RWPE2 (cell line): ENCODE measurements around the gene CD200R1.

ENCODE experiments used
- ATAC-seq: fragments of 200-7000 bp; cut with Tn5 transposase; 3 replicates; pipeline ENCODE4 v1.9.1; 2021; ENCODE audit warnings: low read depth
- DNase-seq: peaks from one replicate; pipeline ENCODE4 v3.0.0-alpha.2; 2020; ENCODE audit warnings: low spot score
- H3K27ac ChIP-seq: fragments of 450-650 bp; 2 replicates; pipeline ENCODE4 v1.5.1; 2017; ENCODE audit warnings: mild to moderate bottlenecking; ENCODE audit not compliant: poor library complexity, severe bottlenecking
- H3K27me3 ChIP-seq: fragments of 250-450 bp; sonication (Bioruptor Pico); 2 replicates; pipeline ENCODE4 v1.5.1; 2021; ENCODE audit warnings: mild to moderate bottlenecking, moderate library complexity; ENCODE audit not compliant: insufficient read depth, poor library complexity, severe bottlenecking
- H3K36me3 ChIP-seq: fragments of 250-450 bp; sonication (Bioruptor Pico); 2 replicates; pipeline ENCODE4 v1.5.1; 2020; ENCODE audit warnings: low read depth, mild to moderate bottlenecking, moderate library complexity
- H3K4me1 ChIP-seq: fragments of 250-450 bp; sonication (Bioruptor Pico); 2 replicates; pipeline ENCODE4 v1.5.1; 2021; ENCODE audit warnings: mild to moderate bottlenecking, moderate library complexity; ENCODE audit not compliant: insufficient read depth, poor library complexity, severe bottlenecking
- H3K4me3 ChIP-seq: fragments of 250-450 bp; sonication (Bioruptor Pico); 2 replicates; pipeline ENCODE4 v1.5.1; 2021; ENCODE audit warnings: mild to moderate bottlenecking, moderate library complexity; ENCODE audit not compliant: severe bottlenecking
- H3K9me3 ChIP-seq: fragments of 250-450 bp; sonication (Bioruptor Pico); 2 replicates; pipeline ENCODE4 v1.5.1; 2021; ENCODE audit warnings: mild to moderate bottlenecking, moderate library complexity; ENCODE audit not compliant: severe bottlenecking
- CTCF ChIP-seq: fragments of 450-650 bp; IDR thresholded peaks from one replicate; pipeline ENCODE4 v1.5.1; 2017; ENCODE audit warnings: mild to moderate bottlenecking, moderate library complexity; ENCODE audit not compliant: poor library complexity, severe bottlenecking

Gene CD200R1

GRCh38 chr3:112974894-112975293, at the start of gene CD200R1:
Gene CD200R1 (minus strand): TSS chr3:112975103. CDS start chr3:112974857, 246 bp downstream.
- no peak for ATAC-seq
- Histone ChIP-seq H3K4me3 (no peak within 1 kb of the TSS), H3K36me3 (no peaks in the 10 kb centered on the region), H3K9me3 (no peaks in the 10 kb centered on the region), H3K27me3 (no peaks in the 10 kb centered on the region), H3K27ac (no peak within 1 kb of the TSS), H3K4me1 (no peaks in the 10 kb centered on the region)
- no peak for TF ChIP-seq CTCF
- DNase-seq: no peak

DNA sequence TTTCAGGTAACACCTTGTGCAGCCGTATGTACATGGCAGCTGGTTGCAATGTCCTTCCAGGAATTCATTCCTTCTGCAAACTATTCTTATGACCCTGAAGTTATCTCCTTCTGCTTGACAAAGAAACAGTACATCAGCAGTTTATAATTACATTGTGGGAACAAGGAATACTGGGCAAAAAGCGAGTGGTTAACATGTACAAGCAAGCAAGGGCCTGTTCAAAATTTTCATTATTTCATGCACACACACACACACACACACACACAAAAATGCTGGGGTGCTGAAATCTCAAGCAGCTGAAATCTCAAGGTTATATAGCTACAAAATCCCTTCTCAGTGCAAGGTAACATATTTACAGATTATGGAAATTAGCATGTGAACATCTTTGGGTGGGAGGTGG, 46.6 kb upstream of the CD200R1 start:
- ATAC-seq: no peak
- Histone ChIP-seq H3K9me3 (no peaks in the 10 kb centered on the region), H3K27me3 (no peaks in the 10 kb centered on the region), H3K4me3 (no peak overlapping the region), H3K36me3 (peaks cover 13% of the 10 kb centered on the region), H3K27ac (no peak overlapping the region), H3K4me1 (peaks cover 10% of the 10 kb centered on the region)
- no peak for DNase-seq
- no peak for TF ChIP-seq CTCF

- peak; percentile 93 for ATAC-seq
- H3K27me3 ChIP-seq: no peaks in the 10 kb centered on the region
- H3K27ac ChIP-seq: peak overlapping the region; percentile 68
- peak overlapping the region; percentile 84 for H3K4me3 ChIP-seq
- peak; percentile 84 for DNase-seq
- H3K9me3 ChIP-seq: no peaks in the 10 kb centered on the region
- H3K36me3 ChIP-seq: peaks cover 33% of the 10 kb centered on the region
- TF ChIP-seq CTCF: no peak
- peaks cover 10% of the 10 kb centered on the region for H3K4me1 ChIP-seq
These were observed 44.6 kb upstream of the CD200R1 start for GRCh38 chr3:113019182-113020137.

DNA sequence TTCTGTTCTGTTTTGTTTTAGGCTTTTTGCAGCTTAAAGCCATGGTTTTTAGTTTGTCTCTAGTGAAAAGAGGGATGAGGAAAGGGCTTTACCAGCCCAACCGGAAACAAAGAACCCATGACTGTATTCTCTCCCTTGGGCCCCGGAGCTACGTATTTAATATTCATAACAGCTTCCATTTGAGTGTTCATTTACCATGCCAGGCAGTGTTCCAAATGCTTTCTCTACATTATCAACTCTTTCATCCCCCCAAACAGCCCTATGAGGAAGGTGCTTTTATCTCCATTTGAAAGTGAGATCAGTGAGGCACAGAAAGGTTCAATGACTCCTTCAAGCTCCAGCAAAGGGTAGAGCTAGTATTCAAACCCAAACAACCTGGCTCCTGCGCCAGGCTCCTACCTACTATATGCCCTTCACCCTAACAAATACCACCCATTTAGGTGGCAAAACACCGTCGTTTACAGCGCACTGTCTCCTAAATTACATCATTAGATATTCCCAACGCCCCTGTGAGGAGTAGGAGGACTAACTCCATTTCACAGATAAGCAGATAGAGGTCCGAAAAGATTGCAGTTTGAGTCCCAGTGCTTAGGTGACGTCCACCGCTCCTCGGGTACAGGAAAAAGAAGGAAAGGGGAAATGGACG, 43.8 kb upstream of the CD200R1 start:
- Histone ChIP-seq H3K27ac (peak overlapping the region; percentile 68), H3K36me3 (peaks cover 38% of the 10 kb centered on the region), H3K27me3 (no peaks in the 10 kb centered on the region), H3K4me3 (peak overlapping the region; percentile 84), H3K9me3 (no peaks in the 10 kb centered on the region), H3K4me1 (peaks cover 10% of the 10 kb centered on the region)
- peak; percentile 19; the same call in 2 of the 3 replicates for ATAC-seq
- no peak for DNase-seq
- no peak for TF ChIP-seq CTCF
